K562 (cell line): ENCODE measurements around the gene DLL4. TPM values are rescaled to one million over a fixed set of nuclear protein-coding genes. Genes with fewer than 3 reads are reported as not detected.

Experiments
- BHLHE40 ChIP-seq: IDR thresholded peaks from 2 replicates; pipeline ENCODE4 v1.6.1; 2011; ENCODE audit warnings: low read length, improper control_type of control experiment
- CBX8 ChIP-seq: fragments of 200-600 bp; sonication (generic); IDR thresholded peaks from 2 replicates; pipeline ENCODE4 v1.6.1; 2012; ENCODE audit warnings: borderline replicate concordance, mixed run types, low read depth, mild to moderate bottlenecking, moderate library complexity, mixed read lengths, low read length, control low read depth, inconsistent platforms; ENCODE audit not compliant: poor library complexity, severe bottlenecking; ENCODE audit errors: extremely low read depth
- HDAC8 ChIP-seq: fragments of 450-650 bp; IDR thresholded peaks from 2 replicates; pipeline ENCODE4 v1.6.1; 2016; ENCODE audit warnings: mild to moderate bottlenecking, missing genetic modification characterization, moderate library complexity, missing compliant biosample characterization
- L3MBTL2 ChIP-seq: fragments of 450-650 bp; IDR thresholded peaks from 2 replicates; pipeline ENCODE4 v1.6.1; 2016; ENCODE audit warnings: mild to moderate bottlenecking, moderate library complexity
- MGA ChIP-seq: fragments of 450-650 bp; IDR thresholded peaks from 2 replicates; pipeline ENCODE4 v1.6.1; 2016; ENCODE audit warnings: mild to moderate bottlenecking, moderate library complexity
- ZFX ChIP-seq: sonication (generic); formaldehyde crosslinking; IDR thresholded peaks from 2 replicates; pipeline ENCODE4 v1.8.0; 2022; ENCODE audit warnings: mild to moderate bottlenecking, missing genetic modification reagents, moderate library complexity
- polyA plus RNA-seq, 8 experiments: library from polyadenylated mRNA; depleted of rRNA in 4 of 8; stranded (reverse) in 5 of 8; unstranded in 3 of 8; fragments of >200 nt; fragmentation: Nextera tagmentation in 2 of 8; fragmentation: Illumina TruSeq in 1 of 8; extraction: Ambion mirVana in 2 of 8; extraction: Trizol in 1 of 8; gene quantifications; 2 replicates each; pipeline versions ENCODE4 v1.2.1 to v1.2.3, GENCODE V29; 2011 to 2014; ENCODE audit warnings: inconsistent platforms in 1 of 8, missing spikeins in 1 of 8
- total RNA-seq, 7 experiments: library from RNA; depleted of rRNA in 6 of 7; stranded (reverse); fragments of >200 nt in 6 of 7; fragmentation: Illumina TruSeq in 2 of 7; extraction: Trizol in 2 of 7; gene quantifications; 2 replicates each; pipeline versions ENCODE4 v1.2.1 to v1.2.3, GENCODE V29; 2011 to 2021; ENCODE audit warnings: low replicate concordance in 1 of 7

DLL4 gene
- total and polyA plus RNA-seq, 9 of the 15 experiments (the other 6 are each of a cell fraction or from before 2014, with no cell fraction given), result 0.04 to 1.1 (median 0.41) TPM; not detected in 1

DNA sequence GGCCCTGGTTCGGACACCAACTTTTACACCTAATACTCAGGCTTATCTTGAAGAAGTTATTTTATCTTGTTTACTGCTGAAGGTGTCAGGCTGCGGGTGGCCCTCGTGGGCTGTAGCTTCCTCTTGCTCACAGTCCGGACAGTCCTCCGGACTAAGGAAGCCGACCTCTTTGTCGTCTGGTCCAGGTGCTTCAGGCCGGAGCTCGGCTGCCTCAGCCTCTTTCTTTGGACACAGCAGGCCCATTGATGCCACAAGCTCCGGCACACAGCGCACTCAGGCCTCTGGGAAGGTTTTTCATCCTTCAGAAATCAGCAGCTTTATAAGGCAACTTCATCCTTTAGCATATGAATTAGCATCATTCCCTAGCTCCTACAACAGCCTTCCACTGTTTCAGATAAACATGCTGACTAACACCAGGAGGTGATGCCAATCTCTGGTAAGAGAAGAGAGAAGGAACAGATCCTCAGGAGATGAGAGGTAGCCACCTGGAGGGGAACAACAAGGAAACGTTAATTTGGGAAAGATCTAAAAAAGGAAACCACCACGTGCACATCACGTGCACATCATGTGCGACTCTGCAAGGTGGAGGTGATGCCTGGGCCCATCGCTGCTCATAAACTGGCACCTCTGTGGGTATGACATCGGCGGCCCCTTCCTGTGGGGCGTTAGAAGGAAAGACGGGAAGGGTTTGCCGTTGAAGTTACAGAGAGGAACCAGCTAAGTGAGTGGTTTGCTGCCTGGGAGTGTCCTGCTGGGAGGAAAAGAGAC is 19.8 kb downstream of the DLL4 start (continued):
- peak; percentile 91 for TF ChIP-seq MGA
- peak; percentile 69 for TF ChIP-seq BHLHE40
- TF ChIP-seq CBX8, result no peak
- TF ChIP-seq L3MBTL2, result peak; percentile 65
- 0 out of 2 replicates have a peak, but pooled peaks have one; percentile 36 for TF ChIP-seq HDAC8 (tag)
- TF ChIP-seq ZFX, result 0 out of 2 replicates have a peak, but pooled peaks have one; percentile 21
